GM21825 (cell line): Measurements from ENCODE around the gene LHX4.

Experiments
- ATAC-seq: cut with Tn5 transposase; IDR thresholded peaks from one replicate; pipeline ENCODE4 v1.9.1; 2021; ENCODE audit warnings: mild to moderate bottlenecking, moderate library complexity; ENCODE audit not compliant: unreplicated experiment

Gene LHX4

DNA sequence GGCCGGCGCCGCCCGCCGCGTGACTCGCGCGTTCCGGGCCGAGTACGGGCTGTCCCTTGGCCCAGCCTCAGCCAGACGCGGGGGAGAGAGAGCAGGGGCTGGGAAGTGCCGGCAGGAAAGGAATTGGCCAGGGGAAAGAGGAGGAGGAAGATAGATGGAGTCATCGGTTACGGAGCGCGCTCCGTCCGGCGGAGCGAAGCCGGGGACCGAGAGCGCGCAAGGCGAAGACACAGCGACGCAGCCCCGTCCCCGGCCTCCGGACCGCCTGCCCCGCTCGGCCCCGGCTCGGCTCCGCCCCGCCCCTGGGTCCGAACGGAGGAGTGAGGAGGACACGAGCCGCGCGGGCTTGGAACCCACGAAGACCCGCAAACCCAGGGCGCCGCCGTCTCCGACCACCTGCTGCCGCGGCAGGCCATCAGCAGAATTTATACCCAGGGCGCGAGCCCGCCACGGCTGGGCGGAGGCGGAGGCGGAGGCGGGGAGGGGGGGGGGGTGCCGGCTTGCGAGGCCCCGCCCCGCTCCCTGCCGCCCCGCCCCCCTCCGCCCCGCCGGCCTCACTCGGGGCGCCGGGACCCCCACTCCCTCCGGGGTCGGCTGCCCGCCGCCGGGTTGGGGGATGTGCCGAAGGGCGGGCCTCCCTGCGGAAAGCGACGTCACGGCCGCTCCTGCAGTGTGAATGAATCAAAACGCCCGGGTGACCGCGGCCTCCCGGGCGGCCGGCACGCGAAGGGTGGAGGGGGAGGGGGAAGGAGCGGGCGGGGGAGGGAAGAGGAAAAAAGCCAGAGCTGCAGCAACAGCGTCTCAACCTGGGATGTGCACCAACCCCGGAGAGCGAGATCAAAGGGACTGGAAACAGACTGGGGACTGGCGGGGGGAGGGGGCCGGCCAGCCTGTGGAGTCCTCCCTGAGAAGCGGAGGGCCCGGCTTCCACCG is at the start of gene LHX4:
Gene LHX4 (plus strand): TSS at position 782 of the 933 bp plus-strand sequence. CDS start 266 bp downstream, outside the sequence.
- ATAC-seq: no peak

DNA sequence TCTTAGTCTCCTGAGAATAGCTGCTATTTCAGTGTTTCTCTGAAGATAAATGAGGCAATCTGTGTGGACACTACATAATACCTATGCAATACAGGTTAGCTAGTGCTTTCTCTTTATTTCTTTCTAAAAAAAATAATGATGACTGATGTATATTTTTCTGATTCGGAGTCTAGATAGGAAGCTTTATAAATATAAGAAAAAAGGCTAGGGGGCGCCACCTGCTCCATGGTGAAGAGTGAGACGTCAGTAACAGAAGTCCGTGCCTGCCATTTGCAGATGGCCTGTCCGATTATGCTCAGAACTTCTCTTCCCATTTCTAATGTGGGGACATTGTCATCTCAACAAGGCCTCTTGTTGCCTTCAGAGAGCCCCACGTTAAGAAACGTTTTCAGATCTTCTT is 49.0 kb upstream of the LHX4 start:
- no peak for ATAC-seq

- ATAC-seq: no peak
Observed at GRCh38 chr1:180181996-180182642, 47.9 kb upstream of the LHX4 start.

- ATAC-seq: no peak
Observed at GRCh38 chr1:180182643-180183311, 47.3 kb upstream of the LHX4 start.

- ATAC-seq: no peak
Observed at GRCh38 chr1:180183426-180183825, 46.6 kb upstream of the LHX4 start.

DNA sequence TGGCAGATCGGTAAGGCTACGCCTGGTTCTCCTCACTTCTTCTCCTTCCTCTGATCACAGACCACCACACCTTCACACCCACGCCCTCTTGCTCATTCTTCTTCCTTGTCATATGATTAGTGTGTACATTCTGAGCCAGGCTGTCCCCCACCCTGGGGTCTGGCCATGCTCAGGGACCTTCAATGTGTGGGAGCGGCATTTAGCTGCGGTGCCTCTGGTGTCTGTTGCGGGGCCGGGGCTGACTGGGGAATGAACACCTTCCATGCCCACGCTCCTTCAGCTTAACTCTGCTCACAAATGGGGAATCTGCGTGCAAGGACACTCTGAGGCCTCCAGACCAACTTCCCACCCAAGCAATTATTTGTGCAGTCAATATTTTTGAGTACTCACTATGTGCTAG is 46.0 kb upstream of the LHX4 start:
- no peak for ATAC-seq

- ATAC-seq: no peak
Observed at GRCh38 chr1:180185281-180185680, 44.8 kb upstream of the LHX4 start.

- no peak for ATAC-seq
Observed at GRCh38 chr1:180185971-180186645, 44.0 kb upstream of the LHX4 start.

GRCh38 chr1:180186831-180187230 is 43.2 kb upstream of the LHX4 start:
- no peak for ATAC-seq

DNA sequence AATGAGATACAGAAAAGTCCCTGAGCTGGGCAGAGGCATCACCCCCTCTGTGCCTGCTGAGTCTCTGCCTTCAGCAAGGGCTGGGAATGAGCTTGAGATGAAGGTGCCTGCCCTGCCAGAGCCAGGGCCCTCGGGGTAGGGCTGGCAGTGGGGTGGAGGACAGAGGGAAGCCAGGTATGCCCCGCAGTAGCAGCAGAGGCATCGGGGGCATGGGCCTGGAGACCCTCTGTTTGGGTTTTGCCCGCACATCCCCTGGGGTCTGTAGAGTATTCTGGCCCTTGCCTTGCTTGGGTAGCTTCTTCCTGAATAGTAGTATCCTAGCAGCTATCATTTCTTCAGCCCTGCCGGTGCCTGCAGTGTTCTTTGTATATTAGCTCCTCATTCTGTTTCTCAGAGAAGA is 42.4 kb upstream of the LHX4 start:
- no peak for ATAC-seq

GRCh38 chr1:180188091-180188506 is 42.0 kb upstream of the LHX4 start:
- ATAC-seq: no peak

- no peak for ATAC-seq
Observed at GRCh38 chr1:180188684-180189175, 41.3 kb upstream of the LHX4 start.

DNA sequence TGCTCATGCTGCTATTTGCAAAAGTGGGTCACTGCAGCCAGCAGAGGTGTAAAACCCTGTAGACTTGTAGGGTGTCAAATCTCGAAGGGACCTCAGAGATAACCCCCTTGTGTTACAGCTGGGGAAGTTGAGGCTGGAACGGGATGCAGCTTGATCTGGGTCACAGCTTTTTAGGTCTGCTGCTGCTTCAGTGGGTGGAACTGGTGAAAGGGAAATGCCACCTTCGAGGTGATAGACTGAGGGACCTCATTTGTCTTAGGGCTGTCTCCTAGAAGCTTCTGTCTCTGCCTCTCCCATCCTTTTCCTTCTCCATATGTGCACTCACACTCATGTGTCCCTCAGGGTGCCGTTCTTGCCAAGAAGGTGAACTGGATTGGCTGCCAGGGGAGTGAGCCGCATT is 40.0 kb upstream of the LHX4 start:
- ATAC-seq: no peak

DNA sequence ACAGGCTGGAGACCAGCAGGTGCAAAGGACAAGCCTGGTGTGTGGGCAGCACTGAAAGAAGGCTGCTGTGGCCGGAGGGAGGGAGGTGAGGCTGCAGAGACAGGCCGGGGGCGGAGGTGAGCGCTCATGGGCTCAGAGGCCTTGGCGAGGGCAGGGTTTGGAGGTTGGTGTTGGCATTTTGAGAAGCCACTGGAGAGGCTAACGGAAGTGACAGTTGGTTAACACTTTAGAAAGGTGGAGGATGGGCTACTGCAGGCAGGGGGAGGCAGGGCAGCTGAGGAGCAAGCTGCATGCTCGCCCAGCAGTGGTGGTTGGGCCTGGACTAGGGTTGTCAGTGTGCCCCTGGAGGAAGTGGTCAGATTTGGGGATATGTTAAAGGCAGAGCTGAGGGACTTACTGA is 37.9 kb upstream of the LHX4 start:
- ATAC-seq: no peak

- ATAC-seq: no peak
Observed at GRCh38 chr1:180193141-180194047, 36.7 kb upstream of the LHX4 start.

DNA sequence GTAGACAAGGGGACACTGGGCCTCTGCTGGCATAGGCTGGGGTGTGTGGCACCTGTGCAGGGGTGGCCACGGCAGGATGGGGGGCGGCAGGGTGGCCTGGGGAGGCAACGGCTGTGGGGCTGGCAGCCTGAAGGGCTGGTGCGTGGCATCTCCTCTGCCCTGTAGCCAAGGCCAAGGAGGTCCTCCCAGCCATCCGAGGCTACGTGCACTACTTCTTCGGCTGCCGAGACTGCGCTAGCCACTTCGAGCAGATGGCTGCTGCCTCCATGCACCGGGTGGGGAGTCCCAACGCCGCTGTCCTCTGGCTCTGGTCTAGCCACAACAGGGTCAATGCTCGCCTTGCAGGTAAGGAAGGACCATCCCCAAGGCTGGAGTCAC is 36.0 kb upstream of the LHX4 start:
- no peak for ATAC-seq

GRCh38 chr1:180194546-180195207 is 35.4 kb upstream of the LHX4 start:
- no peak for ATAC-seq

DNA sequence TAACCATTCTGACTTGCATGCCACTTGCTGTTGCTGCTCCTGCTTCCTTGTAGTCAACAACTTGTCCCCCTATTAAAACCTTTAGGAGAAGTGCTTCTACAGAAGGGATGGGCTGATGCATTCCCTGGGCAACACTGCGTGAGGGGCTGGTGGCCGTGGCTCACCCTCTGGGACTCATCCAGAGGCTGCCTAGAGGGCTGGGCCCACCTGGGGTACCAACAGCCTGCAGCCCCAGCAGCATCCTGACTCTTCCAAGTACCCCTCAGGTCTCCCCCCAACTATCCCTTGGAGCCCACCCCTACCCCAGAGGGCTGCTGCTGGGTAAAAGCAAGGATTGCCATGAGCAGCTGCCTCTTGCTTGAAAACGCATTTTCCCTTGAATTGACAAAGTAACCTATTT is 34.7 kb upstream of the LHX4 start:
- no peak for ATAC-seq

GRCh38 chr1:180195916-180196315 is 34.1 kb upstream of the LHX4 start:
- no peak for ATAC-seq
